Effector memory CD8-positive, alpha-beta T cell (primary cell): ENCODE data around the gene LILRA5.
A peak's percentile ranks its signal among the peaks of the same experiment; 100 is the strongest.
"Not testable (repeated sequence)": the region's sequence is repeated elsewhere in the genome, so short reads cannot be mapped to it uniquely, and the experiment has no call there.

Source experiments
- ATAC-seq: fragments of 150-1000 bp; cut with Tn5 transposase; replicated peaks from 2 replicates; pipeline ENCODE4 v1.10.0; 2021; ENCODE audit warnings: mild to moderate bottlenecking, moderate library complexity
- DNase-seq, 3 experiments: peaks; one replicate each; pipeline ENCODE4 v3.0.0; 2021
- H3K27ac Mint-ChIP-seq, 2 donors: one replicate each; pipeline ENCODE4 v1.8.0; 2022; ENCODE audit warnings: mild to moderate bottlenecking in 2 of 2, mixed read lengths in 2 of 2, moderate library complexity in 2 of 2
- H3K27me3 Mint-ChIP-seq, 2 donors: one replicate each; pipeline ENCODE4 v1.8.0; 2022; ENCODE audit warnings: mixed read lengths in 2 of 2
- H3K36me3 Mint-ChIP-seq: one replicate; pipeline ENCODE4 v1.8.0; 2022; ENCODE audit warnings: mild to moderate bottlenecking, moderate library complexity, mixed read lengths; ENCODE audit not compliant: insufficient read depth
- H3K4me1 Mint-ChIP-seq, 2 donors: one replicate each; pipeline ENCODE4 v1.8.0; 2022; ENCODE audit warnings: low read depth in 2 of 2, mixed read lengths in 2 of 2
- H3K4me3 Mint-ChIP-seq, 2 donors: one replicate each; pipeline ENCODE4 v1.8.0; 2022; ENCODE audit warnings: mild to moderate bottlenecking in 2 of 2, mixed read lengths in 2 of 2, moderate library complexity in 2 of 2
- H3K9me3 Mint-ChIP-seq, 2 donors: one replicate each; pipeline ENCODE4 v1.8.0; 2022; ENCODE audit warnings: mixed read lengths in 2 of 2

The LILRA5 gene

GRCh38 chr19:54282686-54283470, 30.1 kb downstream of the LILRA5 start:
- H3K27me3 Mint-ChIP-seq = peaks cover 50 to 77% of the 10 kb centered on the region in 2 donors
- ATAC-seq (no peak), DNase-seq (no peak)
- H3K4me3 Mint-ChIP-seq = no peak overlapping the region
- H3K36me3 Mint-ChIP-seq = no peaks in the 10 kb centered on the region
- H3K27ac Mint-ChIP-seq = no peak overlapping the region
- peaks cover 4 to 6% of the 10 kb centered on the region in 2 donors for H3K4me1 Mint-ChIP-seq
- H3K9me3 Mint-ChIP-seq = no peaks in the 10 kb centered on the region

- DNase-seq, H3K9me3 Mint-ChIP-seq, H3K4me3 Mint-ChIP-seq, H3K4me1 Mint-ChIP-seq, H3K27ac Mint-ChIP-seq, ATAC-seq, H3K36me3 Mint-ChIP-seq: not testable (repeated sequence)
- peaks cover 49 to 78% of the 10 kb centered on the region in 2 donors for H3K27me3 Mint-ChIP-seq
These were observed 31.3 kb downstream of the LILRA5 start for GRCh38 chr19:54281729-54282075.

GRCh38 chr19:54281007-54281728, 31.8 kb downstream of the LILRA5 start, which contains the start of gene LILRB2:
Gene LILRB2, minus strand, starts transcription at chr19:54281110. Its CDS starts 614 bp downstream, at chr19:54280496.
- no peaks in the 10 kb centered on the region for H3K36me3 Mint-ChIP-seq
- H3K27me3 Mint-ChIP-seq = peaks cover 49 to 83% of the 10 kb centered on the region in 2 donors
- ATAC-seq = no peak
- peaks cover 4 to 6% of the 10 kb centered on the region in 2 donors for H3K4me1 Mint-ChIP-seq
- H3K4me3 Mint-ChIP-seq = peak within 1 kb of the TSS in 1 of 2 donors; percentile 10
- H3K9me3 Mint-ChIP-seq = no peaks in the 10 kb centered on the region
- no peak within 1 kb of the TSS for H3K27ac Mint-ChIP-seq
- DNase-seq = no peak

GRCh38 chr19:54280441-54280840, 32.5 kb downstream of the LILRA5 start:
- H3K27ac Mint-ChIP-seq, H3K9me3 Mint-ChIP-seq, H3K4me1 Mint-ChIP-seq, DNase-seq, ATAC-seq, H3K36me3 Mint-ChIP-seq: not testable (repeated sequence)
- peak overlapping the region in 1 of 2 donors; percentile 10 for H3K4me3 Mint-ChIP-seq
- H3K27me3 Mint-ChIP-seq = peaks cover 52 to 90% of the 10 kb centered on the region in 2 donors

GRCh38 chr19:54280025-54280424, 32.9 kb downstream of the LILRA5 start:
- not testable (repeated sequence) for H3K9me3 Mint-ChIP-seq

GRCh38 chr19:54279406-54279962, 33.5 kb downstream of the LILRA5 start:
- no peaks in the 10 kb centered on the region for H3K36me3 Mint-ChIP-seq
- H3K27me3 Mint-ChIP-seq = peaks cover 60 to 92% of the 10 kb centered on the region in 2 donors
- ATAC-seq (no peak), DNase-seq (no peak)
- no peak overlapping the region for H3K4me3 Mint-ChIP-seq
- no peaks in the 10 kb centered on the region for H3K9me3 Mint-ChIP-seq
- no peak overlapping the region for H3K27ac Mint-ChIP-seq
- no peaks in the 10 kb centered on the region for H3K4me1 Mint-ChIP-seq

More at GRCh38 chr19:54280025-54280424, 32.9 kb downstream of the LILRA5 start:
- H3K36me3 Mint-ChIP-seq, H3K4me3 Mint-ChIP-seq, H3K4me1 Mint-ChIP-seq, DNase-seq, ATAC-seq, H3K27ac Mint-ChIP-seq: not testable (repeated sequence)
- H3K27me3 Mint-ChIP-seq = peaks cover 57 to 92% of the 10 kb centered on the region in 2 donors

- H3K9me3 Mint-ChIP-seq, H3K36me3 Mint-ChIP-seq, H3K4me1 Mint-ChIP-seq, DNase-seq, H3K4me3 Mint-ChIP-seq, ATAC-seq, H3K27ac Mint-ChIP-seq: not testable (repeated sequence)
- peaks cover 68 to 95% of the 10 kb centered on the region in 2 donors for H3K27me3 Mint-ChIP-seq
These were observed 34.3 kb downstream of the LILRA5 start for GRCh38 chr19:54278571-54279195.

- not testable (repeated sequence) for H3K9me3 Mint-ChIP-seq, H3K27ac Mint-ChIP-seq, H3K4me3 Mint-ChIP-seq, H3K36me3 Mint-ChIP-seq, DNase-seq, ATAC-seq, H3K4me1 Mint-ChIP-seq
- peaks cover 68 to 95% of the 10 kb centered on the region in 2 donors for H3K27me3 Mint-ChIP-seq
These were observed 34.9 kb downstream of the LILRA5 start for GRCh38 chr19:54278056-54278455.

- not testable (repeated sequence) for H3K4me1 Mint-ChIP-seq, ATAC-seq, H3K36me3 Mint-ChIP-seq, H3K4me3 Mint-ChIP-seq, DNase-seq, H3K9me3 Mint-ChIP-seq, H3K27ac Mint-ChIP-seq
- peaks cover 64 to 94% of the 10 kb centered on the region in 2 donors for H3K27me3 Mint-ChIP-seq
These were observed 35.8 kb downstream of the LILRA5 start for GRCh38 chr19:54277111-54277615.

- no peaks in the 10 kb centered on the region for H3K9me3 Mint-ChIP-seq
- H3K27ac Mint-ChIP-seq = no peak overlapping the region
- H3K36me3 Mint-ChIP-seq = no peaks in the 10 kb centered on the region
- ATAC-seq (no peak), DNase-seq (no peak)
- H3K27me3 Mint-ChIP-seq = peaks cover 66 to 94% of the 10 kb centered on the region in 2 donors
- peaks cover 0 to 2% of the 10 kb centered on the region in 2 donors for H3K4me1 Mint-ChIP-seq
- H3K4me3 Mint-ChIP-seq = no peak overlapping the region
These were observed 37.0 kb downstream of the LILRA5 start for GRCh38 chr19:54275951-54276350.

GRCh38 chr19:54274516-54274915, 38.5 kb downstream of the LILRA5 start:
- not testable (repeated sequence) for H3K4me3 Mint-ChIP-seq, DNase-seq, H3K4me1 Mint-ChIP-seq, H3K27ac Mint-ChIP-seq, ATAC-seq, H3K36me3 Mint-ChIP-seq, H3K9me3 Mint-ChIP-seq
- H3K27me3 Mint-ChIP-seq = peaks cover 61 to 90% of the 10 kb centered on the region in 2 donors

- H3K4me1 Mint-ChIP-seq = peaks cover 0 to 2% of the 10 kb centered on the region in 2 donors
- H3K27me3 Mint-ChIP-seq = peaks cover 58 to 87% of the 10 kb centered on the region in 2 donors
- no peak overlapping the region for H3K4me3 Mint-ChIP-seq
- DNase-seq = no peak
- no peaks in the 10 kb centered on the region for H3K9me3 Mint-ChIP-seq
- no peaks in the 10 kb centered on the region for H3K36me3 Mint-ChIP-seq
- no peak overlapping the region for H3K27ac Mint-ChIP-seq
- ATAC-seq = no peak
These were observed 39.1 kb downstream of the LILRA5 start for GRCh38 chr19:54273821-54274220.

GRCh38 chr19:54272181-54272580, 40.8 kb downstream of the LILRA5 start:
- not testable (repeated sequence) for ATAC-seq, H3K27ac Mint-ChIP-seq, H3K9me3 Mint-ChIP-seq, H3K4me1 Mint-ChIP-seq, H3K36me3 Mint-ChIP-seq, H3K4me3 Mint-ChIP-seq, DNase-seq
- peaks cover 62 to 89% of the 10 kb centered on the region in 2 donors for H3K27me3 Mint-ChIP-seq
